A673 (cell line): Measurements from ENCODE around the gene MEN1.

Experiments
- CTCF ChIP-seq: fragments of 300-800, 200-600 bp; sonication (generic); conservative IDR thresholded peaks from 2 replicates; pipeline ENCODE4 v1.5.1; 2017; ENCODE audit warnings: low read depth, mild to moderate bottlenecking, antibody characterized with exemption, low read length, moderate library complexity, mixed read lengths
- EZH2 ChIP-seq: fragments of 200-600 bp; sonication (generic); IDR thresholded peaks from 2 replicates; pipeline ENCODE4 v1.6.1; 2017; ENCODE audit warnings: borderline replicate concordance, low read depth, mild to moderate bottlenecking, mixed read lengths, antibody characterized with exemption, low read length; ENCODE audit not compliant: poor library complexity, severe bottlenecking

- TF ChIP-seq EZH2, result no peak
- TF ChIP-seq CTCF, result no peak
These were observed 48.1 kb downstream of the MEN1 start for GRCh38 chr11:64762277-64762673.
